HG02678 (cell line): ENCODE measurements around the gene APIP.
"Not testable (repeated sequence)": the region's sequence is repeated elsewhere in the genome, so short reads cannot be mapped to it uniquely, and the experiment has no call there.

Source experiments
- ATAC-seq: cut with Tn5 transposase; IDR thresholded peaks from one replicate; pipeline ENCODE4 v1.9.1; 2021; ENCODE audit warnings: mild to moderate bottlenecking, moderate library complexity; ENCODE audit not compliant: unreplicated experiment

Gene APIP

GRCh38 chr11:34926101-34926830 lies 10.1 kb upstream of the APIP start:
- no peak for ATAC-seq

GRCh38 chr11:34924714-34925113 lies 8.5 kb upstream of the APIP start:
- no peak for ATAC-seq

GRCh38 chr11:34921156-34921555 lies 5.0 kb upstream of the APIP start:
- no peak for ATAC-seq

- ATAC-seq = peak; percentile 27
These were observed 928 bp upstream of the APIP start for GRCh38 chr11:34916843-34917770.

GRCh38 chr11:34915136-34916014 lies 804 bp downstream of the APIP start:
- peak; percentile 13 for ATAC-seq

- ATAC-seq = not testable (repeated sequence)
These were observed 2.6 kb downstream of the APIP start for GRCh38 chr11:34913556-34913955.

- ATAC-seq = no peak
These were observed 4.5 kb downstream of the APIP start for GRCh38 chr11:34911676-34912075.

GRCh38 chr11:34910817-34911216 lies 5.4 kb downstream of the APIP start:
- ATAC-seq = peak; percentile 48

- no peak for ATAC-seq
These were observed 6.2 kb downstream of the APIP start for GRCh38 chr11:34909955-34910354.

GRCh38 chr11:34909415-34909814 lies 6.8 kb downstream of the APIP start:
- ATAC-seq = no peak

- no peak for ATAC-seq
These were observed 8.1 kb downstream of the APIP start for GRCh38 chr11:34907934-34908593.

GRCh38 chr11:34905666-34906065 lies 10.5 kb downstream of the APIP start:
- no peak for ATAC-seq

- no peak for ATAC-seq
These were observed 11.7 kb downstream of the APIP start for GRCh38 chr11:34904421-34904955.

- no peak for ATAC-seq
These were observed 16.6 kb downstream of the APIP start for GRCh38 chr11:34899633-34900016.

GRCh38 chr11:34898474-34898873 lies 17.7 kb downstream of the APIP start:
- ATAC-seq = no peak

- ATAC-seq = no peak
These were observed 18.9 kb downstream of the APIP start for GRCh38 chr11:34897171-34897870.

GRCh38 chr11:34896191-34896590 lies 20.0 kb downstream of the APIP start:
- ATAC-seq = not testable (repeated sequence)

GRCh38 chr11:34893416-34893815 lies 22.8 kb downstream of the APIP start:
- ATAC-seq = no peak

- no peak for ATAC-seq
These were observed 24.6 kb downstream of the APIP start for GRCh38 chr11:34891611-34892010.

GRCh38 chr11:34890812-34891211 lies 25.4 kb downstream of the APIP start:
- ATAC-seq = no peak
